B cell (primary cell): ENCODE data around the gene FBXL13.
"Not testable (repeated sequence)": the region's sequence is repeated elsewhere in the genome, so short reads cannot be mapped to it uniquely, and the experiment has no call there.

Source experiments
- CTCF ChIP-seq: fragments of 200-600 bp; IDR thresholded peaks from one replicate; pipeline ENCODE4 v1.8.0; 2022; ENCODE audit warnings: antibody characterized with exemption, mild to moderate bottlenecking
- EZH2 ChIP-seq: IDR thresholded peaks from 2 replicates; pipeline ENCODE4 v1.6.1; 2012; ENCODE audit warnings: borderline replicate concordance, low read depth, mild to moderate bottlenecking, moderate library complexity, low read length; ENCODE audit not compliant: insufficient read depth, poor library complexity, severe bottlenecking

- TF ChIP-seq CTCF, EZH2: not testable (repeated sequence)
Measured at GRCh38 chr7:102954359-102954758, 120.2 kb downstream of the FBXL13 start.
